T-helper 22 cell (primary cell): ENCODE measurements around the gene RAB7B.
"Not testable (repeated sequence)": the region's sequence is repeated elsewhere in the genome, so short reads cannot be mapped to it uniquely, and the experiment has no call there.

Source experiments
- DNase-seq: peaks from one replicate; pipeline ENCODE4 v3.0.0-alpha.2; 2020; ENCODE audit warnings: low read depth

The RAB7B gene, protein sequence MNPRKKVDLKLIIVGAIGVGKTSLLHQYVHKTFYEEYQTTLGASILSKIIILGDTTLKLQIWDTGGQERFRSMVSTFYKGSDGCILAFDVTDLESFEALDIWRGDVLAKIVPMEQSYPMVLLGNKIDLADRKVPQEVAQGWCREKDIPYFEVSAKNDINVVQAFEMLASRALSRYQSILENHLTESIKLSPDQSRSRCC

DNA sequence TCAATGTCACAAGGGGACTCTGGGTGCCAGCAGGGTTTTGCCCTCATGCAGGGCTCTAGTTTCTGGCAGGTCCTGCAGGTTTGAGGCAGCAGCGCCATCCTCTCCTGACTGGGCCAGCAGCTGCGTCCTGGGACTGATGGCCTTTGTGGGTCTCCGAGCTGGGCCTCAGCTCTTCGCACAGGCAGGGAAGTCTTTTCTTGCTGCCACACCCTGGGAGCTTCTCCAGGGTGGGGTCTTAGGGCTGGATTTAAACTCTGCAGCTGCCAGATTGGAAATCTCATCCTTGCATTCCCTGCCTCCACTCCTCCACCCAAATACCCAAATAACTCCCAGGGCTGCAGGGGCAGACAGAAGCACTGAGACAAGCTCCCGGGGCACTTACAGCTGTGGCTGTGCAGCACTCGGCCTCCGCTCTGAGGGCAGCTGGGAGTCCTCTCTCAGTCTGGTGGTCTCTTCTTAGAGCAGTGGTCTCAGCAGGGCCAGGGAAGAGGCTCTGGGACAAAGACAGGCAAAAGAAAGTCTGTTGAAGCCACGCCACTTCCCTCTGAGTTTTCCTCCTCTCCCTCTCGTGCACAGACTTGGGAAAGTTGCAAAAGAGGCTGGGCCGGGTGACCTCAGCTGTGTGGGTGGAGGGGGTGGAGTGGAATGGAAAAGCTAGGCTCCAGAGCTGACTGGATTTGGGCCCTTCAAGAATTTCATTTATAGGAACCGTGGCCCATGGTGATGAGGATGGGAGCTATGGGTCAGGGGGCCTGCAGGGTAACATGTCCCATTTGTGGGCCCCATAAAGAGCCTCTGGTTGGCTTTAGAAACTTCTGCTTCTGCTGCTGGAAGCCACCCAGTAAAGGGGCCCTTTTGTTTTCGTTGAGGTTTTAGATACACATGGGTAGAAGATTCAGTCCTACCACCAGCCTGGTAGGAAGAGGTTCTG lies at the start of gene RAB7B:
TSS of gene RAB7B (minus strand) at position 525 of the 931 bp plus-strand sequence. CDS start 9,260 bp downstream, outside the sequence.
- DNase-seq = no peak

DNA sequence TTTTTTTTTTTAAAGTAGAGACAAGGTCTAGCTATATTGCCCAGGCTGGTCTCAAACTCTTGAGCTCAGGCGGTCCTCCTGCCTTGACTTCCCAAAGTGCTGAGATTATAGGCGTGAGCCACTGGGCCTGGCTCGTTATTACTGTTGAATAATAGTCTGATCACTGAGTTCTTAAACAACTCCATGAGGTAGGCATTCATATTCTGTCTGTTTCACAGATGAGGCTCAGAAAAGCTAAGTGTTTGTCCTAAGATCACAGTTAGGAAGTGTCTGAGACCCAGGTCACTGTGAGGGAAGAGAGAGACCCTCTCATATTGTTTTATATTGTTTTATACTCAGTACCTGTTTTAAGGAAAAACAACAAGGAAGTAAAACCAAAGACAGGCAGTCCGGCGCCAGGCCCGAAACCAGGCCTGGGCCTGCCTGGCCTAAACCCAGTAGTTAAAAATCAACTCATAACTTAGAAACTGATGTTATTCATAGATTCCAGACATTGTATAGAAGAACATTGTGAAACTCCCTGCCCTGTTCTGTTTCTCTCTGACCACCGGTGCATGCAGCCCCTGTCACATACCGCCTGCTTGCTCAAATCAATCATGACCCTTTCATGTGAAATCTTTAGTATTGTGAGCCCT lies 49.2 kb upstream of the RAB7B start:
- not testable (repeated sequence) for DNase-seq

DNA sequence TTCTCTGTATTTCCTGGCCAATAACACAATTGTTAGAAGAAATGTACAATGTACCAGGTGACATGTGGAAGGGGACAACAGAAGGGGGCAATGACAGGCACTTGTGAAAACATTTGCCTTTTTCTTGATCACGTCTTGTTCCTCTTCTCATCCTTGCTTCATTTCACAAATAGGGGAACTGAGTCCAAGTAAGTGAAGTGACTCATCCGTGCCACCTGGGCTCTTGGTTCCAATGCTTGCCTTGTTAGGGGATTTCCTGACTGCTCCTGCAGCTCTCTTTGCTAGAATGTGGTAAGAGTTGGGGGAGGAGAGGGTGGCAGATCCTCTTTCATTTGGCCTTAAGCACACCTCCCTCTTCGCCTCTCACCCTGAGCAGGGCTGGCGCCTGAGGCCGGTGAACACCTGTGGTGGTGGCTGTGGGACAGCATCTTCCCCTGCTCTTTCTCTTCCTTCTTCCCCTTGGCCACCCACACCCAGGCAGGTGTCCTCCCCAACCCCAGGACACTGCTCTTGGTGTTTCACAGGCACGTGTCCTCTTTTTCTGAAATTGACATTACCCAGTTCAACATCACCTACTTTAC lies 47.5 kb upstream of the RAB7B start:
- peak; percentile 13 for DNase-seq

DNA sequence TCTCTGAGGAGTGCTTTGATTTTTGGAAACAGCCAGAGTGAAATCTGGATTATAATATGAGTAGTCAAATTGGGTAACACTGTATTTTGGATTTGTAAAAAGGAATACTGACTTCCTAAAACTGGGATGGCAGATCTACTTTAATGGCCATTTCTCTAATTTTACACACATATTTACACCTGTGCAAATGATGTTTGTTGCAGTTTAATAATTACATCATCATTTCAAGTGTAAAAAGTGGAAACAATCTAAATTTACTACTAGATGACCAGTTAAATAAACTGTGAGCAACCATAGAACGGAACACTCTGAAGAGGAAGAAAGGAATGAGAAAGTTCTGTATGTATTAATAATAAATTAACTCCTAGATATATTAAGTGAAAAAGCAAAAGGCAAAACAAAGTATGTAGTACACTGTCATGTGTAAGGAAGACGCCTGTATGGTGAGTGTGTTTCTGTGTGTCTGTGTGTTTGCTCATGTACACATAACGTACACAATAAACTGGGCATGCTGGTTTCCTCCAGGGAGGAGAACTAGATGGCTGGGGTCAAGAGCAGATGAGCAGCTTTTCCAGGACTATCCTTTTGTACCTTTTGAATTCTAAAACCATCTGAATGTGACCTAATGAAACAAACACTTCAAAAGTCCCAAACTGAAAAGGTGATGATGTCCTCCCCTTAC lies 46.9 kb upstream of the RAB7B start:
- DNase-seq = no peak

DNA sequence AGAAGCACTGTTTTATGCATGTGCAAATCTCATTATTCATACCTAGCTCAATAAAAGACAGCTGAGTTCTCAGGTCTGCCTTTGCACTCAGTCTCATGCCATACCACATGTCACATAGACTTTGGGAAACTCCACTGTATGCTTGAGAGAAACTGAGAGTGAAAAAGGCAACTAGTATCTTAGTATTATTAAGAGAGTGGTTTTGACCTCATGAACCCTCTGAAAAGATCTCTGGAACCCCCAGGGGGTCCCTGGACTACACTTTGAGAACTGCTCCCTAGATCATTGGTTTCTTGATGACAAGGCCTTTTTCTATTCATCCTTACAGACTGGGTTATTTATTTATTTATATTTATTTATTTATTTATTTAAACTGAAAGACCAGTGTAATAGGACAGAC lies 46.1 kb upstream of the RAB7B start:
- no peak for DNase-seq

DNA sequence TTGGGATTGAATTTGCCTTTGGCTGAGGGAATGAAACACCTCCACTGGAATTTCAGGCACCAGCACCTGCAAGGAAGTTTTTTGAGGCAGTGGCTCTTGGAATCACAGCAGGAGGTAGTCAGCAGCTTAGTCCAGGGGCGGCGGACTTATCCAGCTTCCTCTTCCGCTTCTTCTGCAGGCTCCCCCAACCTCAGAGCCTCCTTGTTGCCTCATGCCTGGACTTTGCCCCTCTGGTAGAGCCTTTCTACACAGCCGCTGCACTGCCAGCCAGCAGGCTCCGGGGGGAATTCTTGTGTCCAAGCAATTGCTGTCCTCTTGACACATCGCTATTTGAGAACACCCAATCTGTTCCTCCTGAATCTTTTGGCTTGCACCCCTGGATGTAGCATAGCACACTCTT lies 45.4 kb upstream of the RAB7B start:
- no peak for DNase-seq

DNA sequence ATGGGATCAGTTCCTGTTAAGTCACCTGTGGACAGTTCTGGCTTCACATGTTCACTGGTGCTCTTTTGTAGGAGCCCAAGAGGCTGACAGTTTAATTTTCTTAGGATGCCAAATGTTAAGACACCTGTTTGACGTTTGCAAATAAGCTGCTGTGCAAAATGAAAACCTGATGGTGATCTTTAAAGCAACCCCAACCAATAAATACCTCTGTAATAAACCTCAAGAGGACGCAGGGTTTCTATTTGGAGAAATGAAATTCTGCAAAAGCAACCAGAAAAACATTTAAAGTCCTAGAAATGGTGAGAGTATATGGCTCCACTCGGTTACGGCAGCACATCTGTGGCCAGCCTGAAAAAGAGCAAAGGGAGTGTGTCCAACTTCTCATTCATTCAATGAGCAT lies 44.1 kb upstream of the RAB7B start:
- no peak for DNase-seq

DNA sequence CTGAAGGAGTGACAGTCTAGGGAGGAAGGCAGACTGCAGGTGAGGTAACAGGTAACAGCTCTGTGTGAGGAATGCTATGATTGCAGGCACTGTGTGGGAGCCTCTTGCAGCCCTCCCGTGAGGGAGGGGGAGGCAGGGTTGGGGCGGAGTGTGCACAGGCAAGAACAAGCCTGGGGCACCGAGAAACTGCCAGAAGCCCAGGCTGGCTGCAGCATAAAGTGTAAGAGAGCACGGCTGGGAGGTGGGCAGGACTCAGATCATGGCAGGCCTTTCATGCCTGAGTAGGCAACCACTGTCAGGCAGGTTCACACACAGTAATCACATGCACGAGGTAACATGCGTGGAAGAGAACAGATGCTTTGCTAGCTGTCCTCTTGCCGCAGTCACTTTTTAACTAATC lies 38.4 kb upstream of the RAB7B start:
- DNase-seq = no peak

DNA sequence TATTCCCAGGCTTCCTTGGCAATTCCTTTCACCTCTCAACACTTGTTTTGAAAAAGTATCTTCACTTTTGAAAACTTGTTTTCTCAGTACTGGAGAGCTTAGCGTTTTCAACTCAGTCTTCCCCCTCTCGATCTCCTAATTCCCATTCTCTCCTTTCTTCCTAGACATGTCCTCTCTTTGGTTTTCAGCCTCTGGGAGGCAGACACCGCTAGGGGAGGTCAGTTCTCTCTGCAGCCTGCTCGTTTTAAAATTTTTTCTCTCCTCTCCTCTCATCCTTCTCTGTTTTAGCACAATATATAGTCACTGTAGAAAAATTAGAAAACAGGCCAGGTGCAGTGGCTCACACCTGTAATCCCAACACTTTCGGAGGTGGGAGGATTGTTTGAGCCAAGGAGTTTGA lies 37.1 kb upstream of the RAB7B start:
- DNase-seq = no peak

DNA sequence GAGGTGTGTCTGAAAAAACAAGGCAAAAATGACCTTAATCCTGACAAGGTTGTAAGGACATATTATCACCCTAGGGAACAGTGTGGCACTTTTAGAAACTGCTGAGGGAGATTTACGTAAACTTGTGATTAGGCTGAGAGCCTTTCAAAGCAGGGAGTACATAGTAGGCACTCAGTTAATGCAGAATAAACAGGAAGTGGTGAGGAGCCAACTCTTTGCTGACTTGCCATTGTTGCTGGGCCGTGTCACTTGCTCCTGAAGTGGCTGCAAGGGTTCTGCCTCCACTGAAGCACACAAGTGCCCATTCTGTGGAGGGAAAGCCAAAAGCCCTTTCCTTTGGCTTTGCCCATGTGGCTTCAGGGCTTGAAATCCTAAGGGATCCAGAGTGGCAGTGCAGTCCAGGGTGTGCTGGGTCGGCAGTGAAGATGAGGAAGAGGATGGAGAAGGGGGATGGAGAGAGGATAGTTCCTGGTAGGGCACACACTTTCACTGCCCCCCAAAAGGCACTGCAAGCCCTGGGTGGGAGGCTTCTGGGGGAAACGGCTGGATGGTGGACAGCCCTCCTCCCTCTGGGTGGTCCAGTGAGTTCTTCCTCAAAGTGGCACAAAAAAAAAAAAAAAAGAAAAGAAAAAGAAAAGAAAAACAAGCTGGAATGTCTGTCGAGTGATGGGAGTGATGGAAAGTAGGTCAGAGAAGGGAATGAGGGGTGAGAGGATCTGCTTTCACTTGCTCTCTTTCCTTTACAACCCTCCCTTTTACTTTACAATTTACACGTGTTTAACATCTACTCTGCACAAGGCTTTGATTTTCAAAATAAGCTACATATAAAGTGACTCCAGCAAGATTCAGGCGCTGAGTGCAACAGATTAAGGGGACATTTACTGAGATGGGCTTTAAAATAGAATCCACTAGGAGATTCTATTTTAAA lies 36.1 kb upstream of the RAB7B start:
- DNase-seq = no peak

DNA sequence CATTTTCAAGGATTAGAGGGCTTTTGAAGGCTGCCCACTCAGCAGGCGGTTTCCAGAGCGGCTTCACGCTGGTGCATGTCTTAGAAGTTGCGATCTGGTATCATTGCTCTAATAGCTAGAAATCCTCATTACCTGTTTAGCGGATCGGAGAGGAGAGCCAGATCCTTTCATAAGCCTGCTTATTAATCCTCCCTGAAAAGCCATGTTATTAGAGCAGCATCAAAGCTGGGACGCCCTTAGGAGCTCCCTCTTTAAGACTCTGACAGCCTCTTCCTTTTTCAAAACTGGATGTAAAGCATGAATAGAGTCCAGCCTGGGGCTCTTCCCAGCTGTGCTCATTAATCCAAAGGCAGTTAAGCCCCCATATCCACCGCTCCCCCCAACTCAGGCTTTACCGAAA lies 34.4 kb upstream of the RAB7B start:
- no peak for DNase-seq

DNA sequence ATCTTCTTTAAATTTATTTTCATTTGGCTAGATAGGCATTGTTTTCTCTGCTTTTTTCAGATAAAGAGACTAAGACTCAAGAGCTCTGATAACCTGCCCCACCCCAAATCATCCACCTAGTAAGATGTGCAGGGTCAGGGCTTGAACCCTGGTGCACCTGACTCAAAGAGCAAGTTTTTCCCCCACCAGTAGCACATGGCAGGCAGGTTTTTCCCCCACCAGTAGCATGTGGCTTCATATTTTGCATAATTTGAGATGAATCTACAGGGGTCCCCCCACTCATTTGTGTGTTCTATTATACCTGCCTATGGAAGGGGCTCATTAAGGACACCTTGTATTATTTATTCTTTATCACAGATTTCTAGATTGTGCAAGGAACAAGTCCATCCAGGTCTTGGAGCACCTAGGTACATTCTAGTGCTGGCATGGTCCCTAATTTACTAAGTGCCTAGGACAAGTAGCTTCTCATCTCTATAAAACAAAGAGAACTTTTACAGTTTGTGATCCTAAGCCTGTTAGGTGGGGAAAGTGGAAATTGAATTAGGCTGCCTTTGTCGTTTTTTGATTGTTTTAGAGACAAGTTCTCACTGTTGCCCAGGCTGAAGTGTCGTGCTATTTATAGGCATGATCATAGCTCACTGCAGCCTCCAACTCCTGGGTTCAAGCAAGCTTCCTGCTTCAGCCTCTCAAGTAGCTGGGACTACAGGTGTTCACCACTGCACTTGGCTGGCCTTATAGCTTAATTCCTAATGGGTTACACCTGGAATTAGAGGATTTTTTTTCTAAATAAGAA lies 33.7 kb upstream of the RAB7B start:
- no peak for DNase-seq

DNA sequence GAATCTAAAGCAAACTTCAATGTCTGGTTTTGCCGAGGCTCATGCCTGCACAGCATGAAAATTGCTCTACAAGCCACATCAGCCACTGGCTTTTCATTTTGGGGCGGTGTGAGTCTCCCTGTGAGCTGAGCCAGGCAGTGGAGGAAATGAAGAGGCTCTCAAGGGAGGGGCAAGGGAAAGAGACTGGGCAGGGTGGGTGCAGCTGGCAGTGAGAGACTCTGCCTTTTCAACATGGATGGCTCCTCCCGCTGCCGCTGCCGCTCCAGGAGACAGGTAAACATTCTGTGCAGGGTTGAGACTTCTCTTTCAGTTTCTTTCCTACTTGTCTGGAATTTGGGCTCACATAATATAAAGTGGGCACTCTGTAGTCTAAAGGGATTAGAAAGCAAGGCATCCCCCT lies 31.8 kb upstream of the RAB7B start:
- no peak for DNase-seq

DNA sequence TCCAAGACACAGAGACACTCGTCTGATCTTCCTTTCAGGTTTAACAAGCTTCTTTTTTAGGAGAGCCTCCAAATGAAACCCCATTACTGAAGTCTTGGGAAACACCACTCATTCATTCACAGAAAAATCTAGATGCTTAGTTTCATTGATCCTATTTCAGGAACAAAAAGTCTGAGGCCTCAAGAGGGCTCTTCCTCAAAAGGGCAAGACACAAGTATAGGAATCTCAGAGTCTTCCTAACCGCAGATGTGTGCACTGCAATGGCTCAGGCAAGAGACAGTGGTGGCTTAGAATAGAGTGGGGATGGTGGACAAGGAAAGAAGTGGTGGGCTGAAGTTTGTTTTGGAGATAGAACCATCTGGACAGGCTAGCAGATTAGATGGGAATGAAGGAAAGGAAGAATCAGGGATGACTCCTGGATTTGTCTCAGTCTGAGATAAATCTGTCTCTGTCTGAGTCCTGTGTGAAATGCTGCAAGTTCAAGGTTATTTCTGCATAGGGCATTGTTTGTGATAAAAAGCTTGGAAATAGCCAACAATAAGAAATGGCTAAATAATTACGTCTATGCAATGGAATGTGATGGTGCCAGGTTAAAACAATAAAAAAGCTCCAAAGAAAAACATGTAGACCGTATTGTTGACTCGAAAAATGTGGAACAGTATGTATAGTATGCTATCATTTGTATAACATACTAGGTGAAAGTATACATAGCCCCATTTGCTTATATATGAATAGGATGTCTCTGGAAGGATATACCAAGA lies 29.4 kb upstream of the RAB7B start:
- DNase-seq = no peak

DNA sequence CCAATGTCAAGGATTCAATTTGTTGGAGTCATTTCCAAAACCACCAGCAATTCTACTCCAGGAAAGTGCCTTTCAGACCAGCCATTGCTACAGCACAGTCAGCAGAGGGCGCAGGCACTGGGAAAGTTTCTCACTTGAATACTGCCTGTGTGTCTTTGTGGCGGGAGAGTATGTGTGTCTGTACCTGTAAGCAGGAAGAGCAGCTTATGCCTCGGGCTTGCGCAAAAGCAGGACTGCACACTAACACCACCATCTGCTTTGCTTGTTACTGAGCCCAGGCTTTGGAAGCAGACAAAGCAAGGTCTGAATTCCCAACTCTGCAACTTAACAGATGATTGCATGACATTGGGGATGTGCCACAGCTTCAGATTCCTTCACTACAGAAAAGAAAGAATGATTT lies 27.5 kb upstream of the RAB7B start:
- peak; percentile 18 for DNase-seq

DNA sequence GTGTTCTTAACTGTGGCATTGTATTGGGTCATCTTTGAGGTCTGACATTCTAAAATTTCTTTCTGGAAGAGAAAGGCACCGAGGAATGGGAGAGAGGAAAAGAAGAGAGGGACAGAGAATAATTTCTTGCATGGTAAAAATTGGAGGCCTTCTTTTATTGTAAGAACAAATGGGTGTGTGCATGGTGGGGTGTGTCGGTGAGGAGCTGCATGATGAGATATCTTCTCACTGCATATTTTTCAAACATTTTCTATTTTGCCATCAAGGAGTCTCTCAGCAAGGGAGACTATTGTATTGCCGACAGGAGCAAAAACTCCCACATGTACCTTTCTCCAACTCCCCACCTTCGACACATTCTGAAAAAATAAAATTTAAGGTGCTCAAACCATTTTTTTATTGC lies 27.0 kb upstream of the RAB7B start:
- no peak for DNase-seq

DNA sequence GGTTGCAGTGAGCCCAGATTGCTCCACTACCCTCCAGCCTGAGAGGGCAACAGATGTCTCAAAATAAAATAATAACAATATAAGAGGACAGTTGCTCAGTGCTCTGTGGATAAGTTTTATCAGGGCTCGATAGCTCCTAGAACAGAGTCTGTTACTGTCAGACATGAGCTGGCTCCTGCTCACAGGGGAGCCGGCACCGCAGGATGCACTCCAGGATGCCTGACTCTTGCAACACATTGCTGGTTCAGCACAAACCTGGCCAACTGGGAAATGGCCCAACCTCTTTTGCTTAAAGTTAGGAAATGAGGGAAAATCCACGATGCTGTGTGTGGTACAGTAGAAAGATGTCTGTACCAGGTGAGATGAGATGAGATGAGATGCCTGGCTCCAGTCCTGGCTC lies 26.3 kb upstream of the RAB7B start:
- no peak for DNase-seq

DNA sequence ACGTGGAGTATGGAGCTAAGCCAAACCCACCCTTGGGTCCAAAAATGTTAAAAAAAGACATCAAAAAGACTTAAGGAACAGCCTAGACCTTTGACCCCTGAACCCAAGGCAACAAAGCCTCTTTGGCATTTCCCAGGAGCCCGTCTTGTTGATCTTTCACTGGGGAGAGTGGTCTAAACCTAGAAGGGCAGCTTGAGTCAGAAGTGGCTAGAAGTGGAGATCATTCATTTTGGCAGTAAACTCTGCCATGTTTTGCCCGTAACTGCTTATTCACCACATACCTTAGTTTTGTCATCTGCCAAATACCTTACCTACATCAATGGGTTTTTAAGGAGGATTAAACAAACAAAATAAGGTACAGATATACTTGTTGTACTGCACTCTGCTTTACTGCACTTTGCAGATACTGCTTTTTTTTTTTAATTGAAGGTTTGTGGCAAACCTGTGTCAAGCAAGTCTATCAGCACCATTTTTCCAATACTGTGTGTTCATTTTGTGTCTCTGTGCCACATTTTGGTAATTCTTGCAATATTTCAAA lies 22.2 kb upstream of the RAB7B start:
- no peak for DNase-seq

DNA sequence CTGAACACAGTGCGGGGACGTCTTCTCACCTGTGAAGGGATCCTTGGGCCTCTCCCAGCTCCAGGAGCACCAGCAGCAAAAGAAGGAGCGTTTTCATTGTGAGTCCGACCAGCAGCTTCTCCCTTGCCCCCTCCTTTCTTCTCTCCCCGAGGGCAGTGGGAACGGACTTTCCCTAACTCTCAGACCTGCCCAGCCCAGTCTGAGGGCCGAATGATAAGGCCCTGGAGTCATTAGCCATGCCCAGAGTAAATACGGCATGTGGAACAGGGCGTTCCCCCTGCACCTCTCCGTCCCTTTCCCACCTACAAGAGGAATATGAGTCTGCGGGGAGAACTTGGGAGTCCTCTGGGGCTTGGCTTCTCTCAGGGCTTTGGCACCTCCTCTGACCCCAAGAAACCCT lies 20.5 kb upstream of the RAB7B start, which contains the start of gene CTSE:
TSS of gene CTSE (minus strand) at position 201 of the 400 bp plus-strand sequence. CDS start at position 97, 104 bp downstream.
- no peak for DNase-seq
